ENCODE results near the gene ZNF205. TPM values are rescaled to one million over a fixed set of nuclear protein-coding genes. Genes with fewer than 3 reads are reported as not detected.

Gene ZNF205
- total RNA-seq, 4 donors from 2014 or later: 11.6 to 25.8 (median 20.4) TPM

- peaks cover 0 to 54% of the 10 kb centered on the region in 2 donors for H3K36me3 ChIP-seq
- H3K9me3 ChIP-seq: no peaks in the 10 kb centered on the region
- TF ChIP-seq POLR2A (IDR thresholded peaks at IDR 0.05) (no peak), POLR2AphosphoS5 (IDR thresholded peaks at IDR 0.05) (no peak), EP300 (IDR thresholded peaks at IDR 0.05) (no peak)
- ATAC-seq: no peak
- H3K4me1 ChIP-seq: no peaks in the 10 kb centered on the region
- H3K4me3 ChIP-seq: no peak overlapping the region
- 50% methylated on average over 1 of the region's 13 CpGs; no CpG with 5 or more reads in 1 of the 2 donors for WGBS, 2 donors (ENCODE audit: low coverage in 1 of 2)
- no peak overlapping the region for H3K27ac ChIP-seq
- H3K27me3 ChIP-seq: no peaks in the 10 kb centered on the region
These were observed 30.4 kb downstream of the ZNF205 start for GRCh38 chr16:3142770-3143169.

- H3K27me3 ChIP-seq: no peaks in the 10 kb centered on the region
- peaks cover 0 to 50% of the 10 kb centered on the region in 2 donors for H3K36me3 ChIP-seq
- no peak for ATAC-seq
- no peaks in the 10 kb centered on the region for H3K9me3 ChIP-seq
- no peak for TF ChIP-seq POLR2A (IDR thresholded peaks at IDR 0.05)
- no peak for TF ChIP-seq CTCF (IDR thresholded peaks at IDR 0.05)
- no peak for TF ChIP-seq POLR2AphosphoS5 (IDR thresholded peaks at IDR 0.05)
- no peak for TF ChIP-seq EP300 (IDR thresholded peaks at IDR 0.05)
- no peaks in the 10 kb centered on the region for H3K4me1 ChIP-seq
- H3K27ac ChIP-seq: no peak overlapping the region
- 100% methylated on average over 3 of the region's 11 CpGs; no CpG with 5 or more reads in 1 of the 2 donors for WGBS, 2 donors (ENCODE audit: low coverage in 1 of 2)
- no peak overlapping the region for H3K4me3 ChIP-seq
These were observed 30.8 kb downstream of the ZNF205 start for GRCh38 chr16:3143189-3143588.

GRCh38 chr16:3143598-3144320 is 31.4 kb downstream of the ZNF205 start:
- TF ChIP-seq POLR2A (IDR thresholded peaks at IDR 0.05): no peak
- no peak for TF ChIP-seq CTCF (IDR thresholded peaks at IDR 0.05)
- TF ChIP-seq POLR2AphosphoS5 (IDR thresholded peaks at IDR 0.05): no peak
- no peak for TF ChIP-seq EP300 (IDR thresholded peaks at IDR 0.05)
- H3K27ac ChIP-seq: no peak overlapping the region
- no peak for ATAC-seq

GRCh38 chr16:3144321-3144983 is 32.1 kb downstream of the ZNF205 start:
- peaks cover 0 to 5% (median 0%) of the 10 kb centered on the region in 3 donors for H3K4me1 ChIP-seq
- WGBS, 2 donors (ENCODE audit: low coverage in 1 of 2): 82 to 96% methylated on average over 3 to 5 of the region's 18 CpGs
- H3K4me3 ChIP-seq: no peak overlapping the region
- H3K36me3 ChIP-seq: peaks cover 0 to 37% of the 10 kb centered on the region in 2 donors
- no peak overlapping the region for H3K27ac ChIP-seq
- H3K27me3 ChIP-seq: no peaks in the 10 kb centered on the region
- ATAC-seq: no peak
- no peaks in the 10 kb centered on the region for H3K9me3 ChIP-seq
- TF ChIP-seq POLR2A (IDR thresholded peaks at IDR 0.05) (no peak), POLR2AphosphoS5 (IDR thresholded peaks at IDR 0.05) (no peak), CTCF (IDR thresholded peaks at IDR 0.05) (no peak), EP300 (IDR thresholded peaks at IDR 0.05) (no peak)

More at GRCh38 chr16:3143598-3144320, 31.4 kb downstream of the ZNF205 start:
- H3K4me1 ChIP-seq: no peaks in the 10 kb centered on the region
- no peaks in the 10 kb centered on the region for H3K9me3 ChIP-seq
- H3K36me3 ChIP-seq: peaks cover 0 to 44% of the 10 kb centered on the region in 2 donors
- H3K27me3 ChIP-seq: no peaks in the 10 kb centered on the region
- H3K4me3 ChIP-seq: no peak overlapping the region
- whole genome bisulfite sequencing, 2 donors (ENCODE audit: low coverage in 1 of 2): 60 to 65% methylated on average over 2 to 3 of the region's 23 CpGs

- Histone ChIP-seq H3K4me3 (no peak overlapping the region), H3K9me3 (no peaks in the 10 kb centered on the region), H3K27me3 (no peaks in the 10 kb centered on the region), H3K27ac (no peak overlapping the region), H3K36me3 (peaks cover 0 to 30% of the 10 kb centered on the region in 2 donors), H3K4me1 (peaks cover 0 to 11% (median 0%) of the 10 kb centered on the region in 3 donors)
- TF ChIP-seq EP300 (IDR thresholded peaks at IDR 0.05): no peak
- no peak for TF ChIP-seq CTCF (IDR thresholded peaks at IDR 0.05)
- no peak for TF ChIP-seq POLR2A (IDR thresholded peaks at IDR 0.05)
- TF ChIP-seq POLR2AphosphoS5 (IDR thresholded peaks at IDR 0.05): no peak
- no peak for ATAC-seq
- WGBS, 2 donors (ENCODE audit: low coverage in 1 of 2): 83% methylated on average over 2 of the region's 10 CpGs; no CpG with 5 or more reads in 1 of the 2 donors
These were observed 32.8 kb downstream of the ZNF205 start for GRCh38 chr16:3145151-3145550.
